Naive thymus-derived CD8-positive, alpha-beta T cell (primary cell): ENCODE measurements around the gene FBXO42. TPM values are rescaled to one million over a fixed set of nuclear protein-coding genes. Genes with fewer than 3 reads are reported as not detected.

ENCODE experiments used
- ATAC-seq, 2 donors: fragments of 150-1000 bp; cut with Tn5 transposase in 1 of 2; sonication (Bioruptor Pico), chemical (Tn5 transposase) in 1 of 2; 1 replicate in 1 of 2; 2 replicates in 1 of 2; pipeline ENCODE4 v1.10.0; 2021; ENCODE audit warnings: mild to moderate bottlenecking in 2 of 2, moderate library complexity in 2 of 2
- POLR2A ChIA-PET: fragments of 350-600 bp; sonication (Branson Sonifier 250); formaldehyde crosslinking; loops from one replicate; lab custom pipeline; 2021; ENCODE audit warnings: antibody characterized with exemption; lab: Charles Lee
- DNase-seq, 10 donors: peaks; one replicate each; pipeline versions ENCODE4 v3.0.0 to v3.0.0-alpha.2; 2020 to 2022
- H3K27ac Mint-ChIP-seq, 10 donors: one replicate each; pipeline ENCODE4 v1.8.0; 2020 to 2022; ENCODE audit warnings: mild to moderate bottlenecking in 10 of 10, mixed read lengths in 10 of 10, moderate library complexity in 4 of 10, inconsistent platforms in 1 of 10
- H3K27me3 Mint-ChIP-seq, 5 donors: one replicate each; pipeline ENCODE4 v1.8.0; 2021 to 2022; ENCODE audit warnings: mixed read lengths in 5 of 5
- H3K36me3 Mint-ChIP-seq, 3 donors: one replicate each; pipeline ENCODE4 v1.8.0; 2020 to 2022; ENCODE audit warnings: mixed read lengths in 3 of 3, mild to moderate bottlenecking in 2 of 3, inconsistent platforms in 1 of 3
- H3K4me1 Mint-ChIP-seq, 4 donors: one replicate each; pipeline ENCODE4 v1.8.0; 2021 to 2022; ENCODE audit warnings: mixed read lengths in 4 of 4
- H3K4me3 Mint-ChIP-seq, 10 donors: one replicate each; pipeline ENCODE4 v1.8.0; 2020 to 2022; ENCODE audit warnings: mild to moderate bottlenecking in 10 of 10, mixed read lengths in 10 of 10, moderate library complexity in 6 of 10, inconsistent platforms in 1 of 10
- H3K9me3 Mint-ChIP-seq, 9 donors: one replicate each; pipeline ENCODE4 v1.8.0; 2020 to 2022; ENCODE audit warnings: mixed read lengths in 9 of 9, mild to moderate bottlenecking in 3 of 9, inconsistent platforms in 1 of 9, moderate library complexity in 1 of 9
- polyA plus RNA-seq, 3 donors: library from polyadenylated mRNA; unstranded; fragments of 300-500 nt; fragmentation: Illumina TruSeq; gene quantifications; one replicate each; pipeline ENCODE4 v1.2.3, GENCODE V29; 2021
- total RNA-seq, 8 experiments: library from RNA in 2 of 8; stranded (reverse) in 2 of 8; gene quantifications; one replicate each; pipeline ENCODE4 v1.2.3 and lab custom pipeline; 2021 to 2026

FBXO42 gene
- total and polyA plus RNA-seq, 5 experiments from 2014 or later = 11.8 to 27.4 (median 21.5) TPM

DNA sequence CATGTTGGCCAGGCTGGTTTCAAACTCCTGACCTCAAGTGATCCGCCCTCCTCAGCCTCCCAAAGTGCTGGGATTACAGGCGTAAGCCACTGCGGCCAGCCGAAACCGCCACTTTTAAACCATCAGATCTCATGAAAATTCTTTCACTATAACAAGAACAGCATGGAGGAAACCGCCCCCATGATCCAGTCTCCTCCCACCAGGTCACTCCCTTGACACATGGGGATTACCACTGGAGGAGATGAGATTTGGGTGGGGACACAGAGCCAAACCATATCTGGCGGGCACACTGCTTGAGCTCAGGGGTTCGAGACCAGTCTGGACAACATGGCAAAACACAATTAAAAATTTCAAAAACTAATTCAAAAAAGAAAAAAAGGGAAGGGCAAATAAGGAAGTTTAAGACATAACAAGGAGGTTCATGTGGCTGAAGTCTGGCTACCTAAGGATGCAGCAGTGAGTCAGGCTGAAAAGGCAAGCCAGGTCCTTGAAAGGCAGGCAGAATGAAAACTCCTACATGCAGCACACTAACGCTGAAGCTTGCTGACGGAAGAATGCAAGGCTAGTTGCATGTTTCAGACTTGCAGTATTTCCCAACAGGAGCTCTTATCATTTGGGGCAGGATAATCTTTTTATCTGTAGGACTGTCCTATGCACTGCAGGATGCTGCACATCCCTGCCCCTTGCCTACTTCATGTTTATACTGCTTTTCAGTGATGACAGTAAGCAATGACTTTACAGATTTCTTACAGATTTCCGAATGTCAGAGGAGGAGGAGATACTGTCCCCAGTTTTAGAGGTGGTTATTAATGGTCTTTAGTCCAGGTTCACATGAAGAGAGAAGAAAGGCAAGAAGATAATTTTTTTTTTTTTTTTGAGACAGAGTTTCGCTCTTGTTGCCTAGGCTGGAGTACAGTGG, 49.3 kb downstream of the FBXO42 start:
- DNase-seq (no peak), ATAC-seq (no peak)
- H3K27ac Mint-ChIP-seq = peak overlapping the region in 1 of 10 donors; percentile 53
- no peaks in the 10 kb centered on the region for H3K9me3 Mint-ChIP-seq
- peaks cover 0 to 5% (median 2%) of the 10 kb centered on the region in 4 donors for H3K4me1 Mint-ChIP-seq
- peaks cover 0 to 91% (median 23%) of the 10 kb centered on the region in 3 donors for H3K36me3 Mint-ChIP-seq
- no peak overlapping the region for H3K4me3 Mint-ChIP-seq
- H3K27me3 Mint-ChIP-seq = no peaks in the 10 kb centered on the region
- POLR2A ChIA-PET = no interaction called here

DNA sequence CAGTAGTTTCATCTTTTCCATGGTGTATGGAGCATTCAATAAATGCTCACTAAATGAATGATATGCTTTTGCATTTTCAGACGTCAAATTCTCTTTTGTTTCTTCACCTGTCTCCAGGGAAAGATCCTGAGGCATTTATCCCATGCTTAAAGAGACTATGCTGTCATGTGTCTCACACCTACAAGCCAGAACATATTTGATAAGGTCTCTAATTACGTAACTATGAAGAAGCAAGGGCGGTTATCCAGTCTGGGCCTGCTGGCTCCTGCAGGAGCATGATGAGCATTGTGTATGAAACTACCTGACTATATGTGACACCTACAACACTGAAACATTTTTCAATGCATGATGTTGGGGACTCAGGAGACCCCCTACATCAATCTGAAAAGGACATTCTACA, 51.8 kb downstream of the FBXO42 start:
- H3K27me3 Mint-ChIP-seq = no peaks in the 10 kb centered on the region
- H3K36me3 Mint-ChIP-seq = peaks cover 0 to 91% (median 17%) of the 10 kb centered on the region in 3 donors
- no peak overlapping the region for H3K27ac Mint-ChIP-seq
- peaks cover 0 to 2% (median under 1%) of the 10 kb centered on the region in 4 donors for H3K4me1 Mint-ChIP-seq
- no peak overlapping the region for H3K4me3 Mint-ChIP-seq
- DNase-seq (no peak), ATAC-seq (no peak)
- POLR2A ChIA-PET = interaction anchor here (0.6 kb wide), 1 partner anchor 146 kb away, joined by 6 read pairs; no protein-coding TSS in a partner anchor
- no peaks in the 10 kb centered on the region for H3K9me3 Mint-ChIP-seq

DNA sequence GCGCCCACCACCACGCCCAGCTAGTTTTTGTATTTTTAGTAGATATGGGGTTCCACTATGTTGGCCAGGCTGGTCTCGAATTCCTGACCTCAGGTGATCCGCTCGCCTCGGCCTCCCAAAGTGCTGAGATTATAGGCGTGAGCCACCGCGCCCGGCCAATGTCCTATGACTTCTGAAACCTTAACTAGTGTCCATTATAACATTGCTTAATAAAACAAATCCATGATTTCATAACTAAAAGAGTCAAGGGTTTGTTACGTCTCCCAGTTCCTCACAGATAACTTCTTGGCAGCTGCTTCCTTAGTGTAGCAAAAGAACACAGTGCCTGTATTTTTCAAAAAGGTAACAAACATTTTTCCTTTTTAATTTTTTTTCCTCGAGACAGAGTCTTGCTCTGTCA, 53.6 kb downstream of the FBXO42 start:
- no peaks in the 10 kb centered on the region for H3K27me3 Mint-ChIP-seq

DNA sequence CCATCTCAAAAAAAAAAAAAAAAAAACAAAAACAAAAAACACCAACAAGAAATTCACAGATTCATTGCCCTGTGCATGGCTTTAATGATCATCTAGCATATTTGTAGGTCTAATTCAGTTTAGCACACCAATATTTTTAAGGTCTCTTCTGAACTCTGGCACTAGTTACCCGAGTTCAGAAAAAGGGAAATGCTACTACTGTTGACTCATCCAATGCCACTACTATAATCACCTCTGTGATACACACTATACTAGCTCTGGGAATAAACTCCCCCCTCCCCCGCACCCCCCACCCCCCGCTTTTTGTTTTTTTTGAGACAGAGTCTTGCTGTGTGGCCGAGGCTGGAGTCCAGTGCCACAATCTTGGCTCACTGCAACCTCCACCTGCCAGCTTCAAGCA, 55.6 kb downstream of the FBXO42 start:
- no peak for DNase-seq
- Mint-ChIP-seq H3K36me3 (peaks cover 0 to 90% (median 11%) of the 10 kb centered on the region in 3 donors), H3K4me1 (peaks cover 0 to 10% (median under 1%) of the 10 kb centered on the region in 4 donors), H3K27me3 (no peaks in the 10 kb centered on the region), H3K9me3 (no peaks in the 10 kb centered on the region), H3K4me3 (no peak overlapping the region), H3K27ac (no peak overlapping the region)
- POLR2A ChIA-PET = interaction anchor here (0.7 kb wide), 1 partner anchor 188 kb away, joined by 4 read pairs; no protein-coding TSS in a partner anchor
- no peak for ATAC-seq

More for the DNA sequence above, 53.6 kb downstream of the FBXO42 start:
- DNase-seq (no peak), ATAC-seq (no peak)
- H3K9me3 Mint-ChIP-seq = no peaks in the 10 kb centered on the region
- no peak overlapping the region for H3K4me3 Mint-ChIP-seq
- POLR2A ChIA-PET = no interaction called here
- H3K36me3 Mint-ChIP-seq = peaks cover 0 to 93% (median 24%) of the 10 kb centered on the region in 3 donors
- peaks cover 0 to 8% (median 2%) of the 10 kb centered on the region in 4 donors for H3K4me1 Mint-ChIP-seq
- H3K27ac Mint-ChIP-seq = no peak overlapping the region

DNA sequence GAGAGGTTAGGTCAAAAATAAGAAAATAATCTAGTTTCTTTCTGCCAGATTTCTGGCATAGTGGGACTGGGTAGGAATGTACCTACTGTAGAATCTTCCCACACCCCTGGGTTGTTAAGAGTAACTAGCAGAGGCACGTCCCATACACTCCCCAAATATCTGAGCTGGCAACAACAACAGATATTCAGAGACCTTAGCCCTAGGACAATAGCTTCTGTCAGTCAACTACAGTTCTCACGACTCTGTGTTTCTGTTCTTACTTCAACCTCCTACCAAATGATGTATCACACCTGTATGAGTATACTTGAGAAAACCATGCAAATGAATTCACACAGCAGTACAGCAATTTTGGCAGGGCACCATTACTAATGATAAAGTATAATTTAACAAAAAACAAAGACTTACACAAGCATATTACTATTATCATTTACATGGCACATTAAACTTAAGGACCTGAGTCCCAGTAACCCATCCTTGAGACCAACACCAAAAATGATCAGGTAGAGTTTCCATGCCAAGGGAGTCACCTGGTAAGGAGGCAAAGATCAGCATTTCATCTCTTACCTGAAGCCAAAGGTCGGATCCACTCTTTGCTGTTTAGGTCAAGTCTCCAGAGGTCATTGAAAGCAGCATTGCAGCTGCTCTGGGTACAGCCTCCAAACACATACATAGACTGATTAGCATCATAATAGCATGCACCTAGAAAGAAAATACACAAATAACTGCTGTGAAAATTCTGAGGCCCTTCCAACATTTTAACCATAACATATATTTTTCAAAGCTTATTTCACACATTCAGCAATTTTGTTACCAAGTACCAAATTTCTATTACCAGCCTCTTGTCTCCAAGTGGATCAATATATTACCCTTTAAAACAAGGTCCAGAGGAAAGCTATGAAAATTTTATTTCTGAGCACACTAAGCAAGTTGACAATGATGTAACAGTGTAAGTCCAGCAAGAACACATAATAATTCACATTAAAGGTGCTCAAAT, 57.8 kb downstream of the FBXO42 start:
- POLR2A ChIA-PET = no interaction called here
- Mint-ChIP-seq H3K9me3 (no peaks in the 10 kb centered on the region), H3K4me1 (peaks cover 3 to 10% (median 6%) of the 10 kb centered on the region in 4 donors), H3K27ac (peak overlapping the region in 5 of 10 donors; percentile 2 to 53 (median 3)), H3K4me3 (no peak overlapping the region), H3K36me3 (peaks cover 0 to 82% (median 7%) of the 10 kb centered on the region in 3 donors), H3K27me3 (no peaks in the 10 kb centered on the region)
- DNase-seq = no peak
- no peak for ATAC-seq

DNA sequence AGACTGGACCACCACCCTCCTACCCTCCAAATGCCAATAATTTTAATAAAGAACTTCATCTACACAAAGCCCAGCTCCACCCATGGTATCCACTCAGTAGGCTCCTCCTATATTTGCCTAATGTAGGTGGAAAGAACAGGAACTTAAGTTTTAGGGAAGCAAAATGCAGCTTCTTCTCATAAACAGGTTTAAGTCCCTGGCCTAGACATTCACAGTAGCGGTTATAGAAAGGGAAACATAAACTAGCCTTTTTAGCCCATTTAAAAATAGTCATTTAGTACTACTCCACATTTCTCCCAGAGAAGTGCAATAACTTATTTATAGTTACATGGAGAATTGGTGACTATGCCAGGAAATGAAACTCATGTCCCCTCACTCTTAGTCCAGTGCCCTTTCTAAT, 58.7 kb downstream of the FBXO42 start:
- no peak for DNase-seq
- H3K4me1 Mint-ChIP-seq = peaks cover 5 to 15% (median 9%) of the 10 kb centered on the region in 4 donors
- no peak for ATAC-seq
- POLR2A ChIA-PET = no interaction called here
- H3K27me3 Mint-ChIP-seq = no peaks in the 10 kb centered on the region
- H3K36me3 Mint-ChIP-seq = peaks cover 0 to 83% (median 7%) of the 10 kb centered on the region in 3 donors
- peak overlapping the region in 2 of 10 donors; percentile 8 to 40 for H3K27ac Mint-ChIP-seq
- H3K4me3 Mint-ChIP-seq = no peak overlapping the region
- no peaks in the 10 kb centered on the region for H3K9me3 Mint-ChIP-seq

DNA sequence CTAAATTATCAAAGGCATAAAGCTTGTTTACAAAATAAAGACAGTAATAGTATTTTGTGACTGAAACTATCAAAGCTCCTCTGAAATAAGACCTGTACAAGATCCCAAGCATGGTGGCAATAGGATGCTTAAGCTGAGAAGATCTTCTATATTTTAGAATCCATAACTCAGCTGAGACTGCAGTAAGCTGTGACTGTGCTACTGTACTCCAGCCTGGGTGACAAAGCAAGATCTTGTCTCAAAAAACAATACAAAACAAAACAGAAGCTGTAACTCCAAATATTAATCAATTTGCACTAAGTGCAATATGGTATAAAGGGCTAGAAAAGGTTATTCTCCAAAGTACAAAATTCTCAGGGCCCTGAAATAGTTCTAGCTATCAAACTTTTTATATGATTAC, 59.5 kb downstream of the FBXO42 start:
- POLR2A ChIA-PET = no interaction called here
- no peak for ATAC-seq
- Mint-ChIP-seq H3K4me1 (peaks cover 5 to 15% (median 10%) of the 10 kb centered on the region in 4 donors), H3K36me3 (peaks cover 0 to 84% (median 9%) of the 10 kb centered on the region in 3 donors), H3K27me3 (no peaks in the 10 kb centered on the region), H3K27ac (peak overlapping the region in 2 of 10 donors; percentile 8 to 37), H3K9me3 (no peaks in the 10 kb centered on the region), H3K4me3 (no peak overlapping the region)
- DNase-seq = no peak

- Mint-ChIP-seq H3K4me3 (no peak overlapping the region), H3K27me3 (no peaks in the 10 kb centered on the region), H3K9me3 (no peaks in the 10 kb centered on the region), H3K4me1 (peaks cover 5 to 15% (median 10%) of the 10 kb centered on the region in 4 donors), H3K36me3 (peaks cover 0 to 59% (median 8%) of the 10 kb centered on the region in 3 donors), H3K27ac (peak overlapping the region in 2 of 10 donors; percentile 1 to 79)
- POLR2A ChIA-PET = interaction anchor here (1.0 kb wide), 1 partner anchor 10 kb away, joined by 3 read pairs; no protein-coding TSS in a partner anchor
- ATAC-seq (no peak), DNase-seq (no peak)
These were observed 62.3 kb downstream of the FBXO42 start for GRCh38 chr1:16289959-16290358.

- no peak overlapping the region for H3K27ac Mint-ChIP-seq
- DNase-seq (no peak), ATAC-seq (no peak)
- H3K36me3 Mint-ChIP-seq = peaks cover 0 to 48% (median 2%) of the 10 kb centered on the region in 3 donors
- H3K4me1 Mint-ChIP-seq = peaks cover 3 to 18% (median 11%) of the 10 kb centered on the region in 4 donors
- POLR2A ChIA-PET = no interaction called here
- no peak overlapping the region for H3K4me3 Mint-ChIP-seq
- no peaks in the 10 kb centered on the region for H3K9me3 Mint-ChIP-seq
- no peaks in the 10 kb centered on the region for H3K27me3 Mint-ChIP-seq
These were observed 66.2 kb downstream of the FBXO42 start for GRCh38 chr1:16286122-16286521.

DNA sequence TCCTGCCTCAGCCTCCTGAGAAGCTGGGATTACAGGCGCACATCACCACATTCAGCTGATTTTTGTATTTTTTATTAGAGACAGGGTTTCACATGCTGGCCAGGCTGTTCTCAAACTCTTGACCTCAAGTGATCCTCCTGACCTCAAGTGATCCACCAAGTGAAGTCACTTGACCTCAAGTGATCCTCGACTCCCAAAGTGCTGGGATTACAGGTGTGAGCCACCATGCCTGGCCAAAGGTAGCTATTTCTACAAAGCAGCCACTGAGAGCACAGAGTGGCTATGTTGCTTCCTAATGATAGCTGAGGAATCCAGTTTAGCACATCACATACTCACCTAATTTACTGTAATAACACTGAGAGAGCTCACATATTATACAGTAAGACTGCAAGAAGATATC, 70.5 kb downstream of the FBXO42 start:
- ATAC-seq = no peak
- no peaks in the 10 kb centered on the region for H3K9me3 Mint-ChIP-seq

GRCh38 chr1:16279186-16279585, 73.1 kb downstream of the FBXO42 start:
- no peaks in the 10 kb centered on the region for H3K27me3 Mint-ChIP-seq
- no peak for ATAC-seq

More for the DNA sequence above, 70.5 kb downstream of the FBXO42 start:
- Mint-ChIP-seq H3K4me1 (peaks cover 1 to 15% (median 5%) of the 10 kb centered on the region in 4 donors), H3K27me3 (no peaks in the 10 kb centered on the region), H3K27ac (peak overlapping the region in 1 of 10 donors; percentile 40), H3K36me3 (peaks cover 0 to 42% (median 0%) of the 10 kb centered on the region in 3 donors), H3K4me3 (no peak overlapping the region)
- POLR2A ChIA-PET = no interaction called here
- DNase-seq = no peak

More at GRCh38 chr1:16279186-16279585, 73.1 kb downstream of the FBXO42 start:
- peaks cover 0 to 52% (median 0%) of the 10 kb centered on the region in 3 donors for H3K36me3 Mint-ChIP-seq
- H3K4me1 Mint-ChIP-seq = peaks cover 8 to 27% (median 18%) of the 10 kb centered on the region in 4 donors
- POLR2A ChIA-PET = interaction anchor here (0.6 kb wide), 2 partner anchors 9 to 115 kb away, joined by 3 to 4 read pairs; no protein-coding TSS in a partner anchor
- H3K4me3 Mint-ChIP-seq = no peak overlapping the region
- no peak for DNase-seq
- no peaks in the 10 kb centered on the region for H3K9me3 Mint-ChIP-seq
- H3K27ac Mint-ChIP-seq = peak overlapping the region in 2 of 10 donors; percentile 37 to 46
